Dermis microvascular lymphatic vessel endothelial cell (primary cell): Measurements from ENCODE around the gene RPL35. TPM values are rescaled to one million over a fixed set of nuclear protein-coding genes. Genes with fewer than 3 reads are reported as not detected.

Experiments used
- DNase-seq, 2 donors: peaks; one replicate each; pipeline versions ENCODE4 v3.0.0 to v3.0.0-alpha.2; 2010; ENCODE audit warnings: low read depth in 2 of 2
- total RNA-seq: library from RNA; depleted of rRNA; stranded (reverse); fragments of >200 nt; gene quantifications from 2 replicates; pipeline ENCODE4 v1.2.1, GENCODE V29; 2014

The RPL35 gene
- total RNA-seq, result 1,146 and 1,670 TPM in 2 replicates

GRCh38 chr9:124861342-124862229, at the start of gene RPL35, which contains the start of gene ARPC5L:
TSS of gene RPL35 (minus strand) at chr9:124861957. CDS start at chr9:124861912, 45 bp downstream.
TSS of gene ARPC5L (plus strand) at chr9:124862130. CDS start at chr9:124869291, 7,161 bp downstream.
- DNase-seq, result peak; percentile 77 to 96

GRCh38 chr9:124908098-124908497, 46.3 kb upstream of the RPL35 start:
- no peak for DNase-seq

GRCh38 chr9:124906966-124907365, 45.2 kb upstream of the RPL35 start:
- DNase-seq, result peak; percentile 30 to 55

- no peak for DNase-seq
Observed at GRCh38 chr9:124899845-124900244, 38.1 kb upstream of the RPL35 start.

- DNase-seq, result no peak
Observed at GRCh38 chr9:124897570-124898460, 36.1 kb upstream of the RPL35 start.

- peak; percentile 26 to 63 for DNase-seq
Observed at GRCh38 chr9:124894741-124895170, 33.0 kb upstream of the RPL35 start.

- DNase-seq, result no peak
Observed at GRCh38 chr9:124894035-124894740, 32.4 kb upstream of the RPL35 start.

GRCh38 chr9:124890179-124890578, 28.4 kb upstream of the RPL35 start:
- DNase-seq, result no peak

GRCh38 chr9:124889006-124889405, 27.2 kb upstream of the RPL35 start:
- DNase-seq, result no peak

GRCh38 chr9:124887832-124888231, 26.1 kb upstream of the RPL35 start:
- no peak for DNase-seq

- no peak for DNase-seq
Observed at GRCh38 chr9:124886866-124887492, 25.2 kb upstream of the RPL35 start.

GRCh38 chr9:124886461-124886860, 24.7 kb upstream of the RPL35 start:
- DNase-seq, result no peak

- no peak for DNase-seq
Observed at GRCh38 chr9:124885551-124885950, 23.8 kb upstream of the RPL35 start.

GRCh38 chr9:124884376-124884775, 22.6 kb upstream of the RPL35 start:
- DNase-seq, result peak in 1 of 2 donors; percentile 23

GRCh38 chr9:124882231-124882630, 20.5 kb upstream of the RPL35 start:
- no peak for DNase-seq

- no peak for DNase-seq
Observed at GRCh38 chr9:124881138-124881743, 19.5 kb upstream of the RPL35 start.

- no peak for DNase-seq
Observed at GRCh38 chr9:124880501-124880900, 18.7 kb upstream of the RPL35 start.

GRCh38 chr9:124879226-124879625, 17.5 kb upstream of the RPL35 start:
- no peak for DNase-seq

- DNase-seq, result no peak
Observed at GRCh38 chr9:124878518-124878917, 16.8 kb upstream of the RPL35 start.

- no peak for DNase-seq
Observed at GRCh38 chr9:124878021-124878420, 16.3 kb upstream of the RPL35 start.
